Natural killer cell (primary cell): Measurements from ENCODE around the gene HS3ST3A1. TPM values are rescaled to one million over a fixed set of nuclear protein-coding genes. Genes with fewer than 3 reads are reported as not detected.

ENCODE experiments used
- ATAC-seq, 3 donors: fragments of 150-1000 bp in 2 of 3; fragments of 200-7000 bp in 1 of 3; cut with Tn5 transposase; 1 replicate in 1 of 3; 2 replicates in 2 of 3; pipeline ENCODE4 v1.10.0; 2021; ENCODE audit warnings: mild to moderate bottlenecking in 2 of 3, moderate library complexity in 2 of 3
- DNase-seq, 2 donors: peaks; one replicate each; pipeline versions ENCODE4 v3.0.0 to v3.0.0-alpha.2; 2013 to 2021; ENCODE audit warnings: mixed read lengths in 1 of 2
- H3K27ac ChIP-seq: one replicate; pipeline ENCODE4 v1.5.1; 2013; ENCODE audit warnings: mild to moderate bottlenecking, low read length
- H3K27me3 ChIP-seq: one replicate; pipeline ENCODE4 v1.6.1; 2013; ENCODE audit warnings: low read length; ENCODE audit not compliant: control insufficient read depth, insufficient read depth
- H3K36me3 ChIP-seq: one replicate; pipeline ENCODE4 v1.6.1; 2013; ENCODE audit warnings: low read length; ENCODE audit not compliant: control insufficient read depth, insufficient read depth
- H3K4me1 ChIP-seq: one replicate; pipeline ENCODE4 v1.6.1; 2013; ENCODE audit warnings: low read length; ENCODE audit not compliant: control insufficient read depth, insufficient read depth
- H3K4me3 ChIP-seq: one replicate; pipeline ENCODE4 v1.5.1; 2013; ENCODE audit warnings: low read length
- H3K9me3 ChIP-seq: one replicate; pipeline ENCODE4 v1.6.1; 2013; ENCODE audit warnings: low read length; ENCODE audit not compliant: control insufficient read depth, insufficient read depth
- H3K27ac Mint-ChIP-seq, 2 donors: one replicate each; pipeline ENCODE4 v1.8.0; 2022; ENCODE audit warnings: mild to moderate bottlenecking in 2 of 2, mixed read lengths in 2 of 2, moderate library complexity in 1 of 2
- H3K27me3 Mint-ChIP-seq, 2 donors: one replicate each; pipeline ENCODE4 v1.8.0; 2022; ENCODE audit warnings: low read depth in 2 of 2, mixed read lengths in 2 of 2
- H3K36me3 Mint-ChIP-seq: one replicate; pipeline ENCODE4 v1.8.0; 2022; ENCODE audit warnings: mixed read lengths
- H3K4me1 Mint-ChIP-seq, 2 donors: one replicate each; pipeline ENCODE4 v1.8.0; 2022; ENCODE audit warnings: mixed read lengths in 2 of 2
- H3K4me3 Mint-ChIP-seq: one replicate; pipeline ENCODE4 v1.8.0; 2022; ENCODE audit warnings: mild to moderate bottlenecking, moderate library complexity, mixed read lengths
- H3K9me3 Mint-ChIP-seq, 2 donors: one replicate each; pipeline ENCODE4 v1.8.0; 2022; ENCODE audit warnings: mixed read lengths in 2 of 2
- CTCF ChIP-seq: fragments of 200-600 bp; IDR thresholded peaks from one replicate; pipeline ENCODE4 v1.8.0; 2022; ENCODE audit warnings: antibody characterized with exemption
- WGBS: methylation state at CpG from one replicate; pipeline ENCODE4 v1.1.7; 2013; ENCODE audit warnings: missing lambda C conversion rate; ENCODE audit not compliant: insufficient coverage; 5-methylcytosine and 5-hydroxymethylcytosine counted together
- intact Hi-C: fragments of 100-400 bp; cut with micrococcal nuclease; formaldehyde crosslinking; loops from one replicate; pipeline ENCODE4 v1.14.2; 2022
- total RNA-seq, 4 donors: library from RNA; stranded (reverse); fragments of 120-200 nt in 1 of 4; gene quantifications; one replicate each; pipeline versions ENCODE4 v1.2.3 to v1.2.4, GENCODE V29; 2013 to 2022

The HS3ST3A1 gene
- total RNA-seq, 3 donors from 2014 or later (not counting 1 experiment from before 2014, with no cell fraction given) = 1.6 to 2.5 TPM; not detected in 1

- H3K9me3 Mint-ChIP-seq = peaks cover 6% of the 10 kb centered on the region in 2 donors
- Histone ChIP-seq H3K36me3 (no peaks in the 10 kb centered on the region), H3K27me3 (no peaks in the 10 kb centered on the region), H3K4me1 (no peaks in the 10 kb centered on the region), H3K9me3 (peaks cover 7% of the 10 kb centered on the region), H3K4me3 (no peak overlapping the region), H3K27ac (no peak overlapping the region)
- intact Hi-C loops = no loop called here
- DNase-seq = no peak
- ATAC-seq = no peak
- no peaks in the 10 kb centered on the region for H3K4me1 Mint-ChIP-seq
- TF ChIP-seq CTCF = no peak
- H3K27me3 Mint-ChIP-seq = no peaks in the 10 kb centered on the region
- H3K27ac Mint-ChIP-seq = no peak overlapping the region
- H3K4me3 Mint-ChIP-seq = no peak overlapping the region
- H3K36me3 Mint-ChIP-seq = peaks cover 9% of the 10 kb centered on the region
Measured at GRCh38 chr17:13480877-13481276, 120.9 kb downstream of the HS3ST3A1 start.

DNA sequence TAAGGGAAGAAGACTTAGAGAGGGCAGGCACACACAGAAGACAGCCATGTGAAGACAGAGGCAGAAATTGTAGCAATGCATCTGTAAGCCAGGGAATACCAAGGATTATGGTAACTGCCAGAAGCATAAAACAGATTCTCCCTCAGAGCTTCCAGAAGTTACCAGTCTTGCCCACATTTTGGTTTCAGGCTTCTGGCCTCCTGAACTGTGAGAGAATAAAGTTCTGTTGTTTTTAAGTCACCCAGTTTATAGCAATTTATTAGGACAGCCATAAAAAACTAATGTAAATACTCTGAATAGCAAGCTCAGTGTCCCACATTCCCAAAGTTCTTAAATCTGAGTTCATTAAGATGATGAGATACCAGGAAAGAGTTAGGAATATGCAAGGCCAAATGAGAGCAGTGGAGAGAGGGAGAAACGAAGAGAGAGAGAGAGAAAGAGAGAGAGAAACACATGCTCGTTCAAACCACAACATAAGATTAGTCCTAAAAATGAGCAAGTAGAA lies 123.4 kb downstream of the HS3ST3A1 start:
- TF ChIP-seq CTCF = no peak
- intact Hi-C loops = no loop called here
- H3K4me3 Mint-ChIP-seq = no peak overlapping the region
- Histone ChIP-seq H3K27ac (no peak overlapping the region), H3K4me3 (no peak overlapping the region), H3K36me3 (no peaks in the 10 kb centered on the region), H3K9me3 (peaks cover 7% of the 10 kb centered on the region), H3K27me3 (no peaks in the 10 kb centered on the region), H3K4me1 (no peaks in the 10 kb centered on the region)
- no peak for DNase-seq
- H3K27me3 Mint-ChIP-seq = no peaks in the 10 kb centered on the region
- ATAC-seq = no peak
- H3K36me3 Mint-ChIP-seq = peaks cover 9% of the 10 kb centered on the region
- WGBS = 70% methylated on average over 2 of the region's 2 CpGs
- H3K27ac Mint-ChIP-seq = no peak overlapping the region
- H3K9me3 Mint-ChIP-seq = peaks cover 6% of the 10 kb centered on the region in 2 donors
- no peaks in the 10 kb centered on the region for H3K4me1 Mint-ChIP-seq

- Mint-ChIP-seq H3K9me3 (peaks cover 6% of the 10 kb centered on the region in 2 donors), H3K36me3 (peaks cover 9% of the 10 kb centered on the region), H3K27me3 (no peaks in the 10 kb centered on the region), H3K4me3 (no peak overlapping the region), H3K27ac (no peak overlapping the region), H3K4me1 (no peaks in the 10 kb centered on the region)
- intact Hi-C loops = no loop called here
- H3K9me3 ChIP-seq = peaks cover 7% of the 10 kb centered on the region
- no peaks in the 10 kb centered on the region for H3K27me3 ChIP-seq
- DNase-seq = no peak
- H3K27ac ChIP-seq = no peak overlapping the region
- no peaks in the 10 kb centered on the region for H3K36me3 ChIP-seq
- ATAC-seq = no peak
- no peak overlapping the region for H3K4me3 ChIP-seq
- no peak for TF ChIP-seq CTCF
- no peaks in the 10 kb centered on the region for H3K4me1 ChIP-seq
Measured at GRCh38 chr17:13477180-13477611, 124.5 kb downstream of the HS3ST3A1 start.

DNA sequence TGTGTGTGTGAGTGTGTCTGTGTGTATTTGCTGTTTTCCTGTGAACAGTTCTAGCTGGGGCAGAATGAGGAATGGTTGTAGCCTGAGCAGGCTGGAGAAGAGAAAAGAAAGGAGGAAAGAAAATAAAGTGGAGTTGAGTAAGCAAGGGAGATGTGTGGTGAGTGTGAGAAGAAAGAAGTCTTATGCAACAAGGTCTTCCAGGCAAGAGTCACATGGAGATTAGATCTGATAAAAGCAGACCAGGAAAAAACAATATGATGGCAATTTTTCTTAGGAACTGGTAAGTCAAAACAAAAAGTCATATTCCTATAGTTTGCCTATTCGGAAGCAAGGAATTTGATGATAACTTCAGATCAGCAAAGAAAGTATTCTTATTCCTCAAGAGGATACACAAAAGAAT lies 125.0 kb downstream of the HS3ST3A1 start:
- Histone ChIP-seq H3K4me1 (no peaks in the 10 kb centered on the region), H3K27me3 (no peaks in the 10 kb centered on the region), H3K27ac (no peak overlapping the region), H3K36me3 (no peaks in the 10 kb centered on the region), H3K9me3 (peaks cover 7% of the 10 kb centered on the region), H3K4me3 (no peak overlapping the region)
- DNase-seq = no peak
- peaks cover 9% of the 10 kb centered on the region for H3K36me3 Mint-ChIP-seq
- H3K27ac Mint-ChIP-seq = no peak overlapping the region
- 100% methylated on average over 1 of the region's 1 CpG for WGBS
- H3K4me3 Mint-ChIP-seq = no peak overlapping the region
- intact Hi-C loops = no loop called here
- no peaks in the 10 kb centered on the region for H3K27me3 Mint-ChIP-seq
- ATAC-seq = no peak
- no peak for TF ChIP-seq CTCF
- no peaks in the 10 kb centered on the region for H3K4me1 Mint-ChIP-seq
- H3K9me3 Mint-ChIP-seq = peaks cover 6% of the 10 kb centered on the region in 2 donors
